ENCODE measurements around the gene CNPPD1.

The CNPPD1 gene

DNA sequence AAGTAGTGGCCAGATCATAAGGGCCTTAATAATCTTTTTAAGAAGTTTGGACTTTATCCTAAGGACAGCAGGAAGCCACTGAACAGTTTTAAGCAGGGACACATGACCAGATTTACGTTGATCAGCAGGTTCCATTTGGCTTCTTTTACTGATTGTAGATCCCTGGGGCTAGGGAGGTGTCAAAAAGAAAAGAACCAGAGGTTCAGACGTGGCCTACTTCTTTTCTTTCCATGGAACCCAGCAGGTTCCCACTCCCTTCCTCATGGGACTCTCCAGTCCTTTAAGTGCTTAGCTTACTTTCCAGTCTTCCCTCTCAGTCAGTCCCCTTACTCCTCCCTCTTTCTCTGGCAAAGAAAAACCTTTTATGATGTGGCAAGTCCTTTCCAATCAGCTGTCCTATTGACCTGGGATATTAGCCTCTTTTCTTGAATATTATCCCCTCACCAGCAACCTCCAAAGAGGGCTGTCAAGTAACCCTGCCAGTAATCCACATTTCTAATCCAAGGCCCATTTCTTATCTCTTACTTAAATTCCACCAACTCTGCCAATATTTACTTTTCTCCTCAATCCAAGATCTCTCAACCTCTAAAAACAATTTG is 49.6 kb downstream of the CNPPD1 start:
- Histone ChIP-seq H3K36me3 (replicated peaks; ENCODE audit: low read depth, low read length) (no peaks in the 10 kb centered on the region), H3K9me3 (ENCODE audit: insufficient read depth, low read length) (no peaks in the 10 kb centered on the region), H3K4me1 (ENCODE audit: low read length) (peaks cover 10% of the 10 kb centered on the region), H3K27me3 (ENCODE audit: low read depth, low read length) (no peaks in the 10 kb centered on the region), H4K20me1 (ENCODE audit: insufficient read depth, low read length) (no peaks in the 10 kb centered on the region), H3K27ac (ENCODE audit: low read length) (no peak overlapping the region), H3K79me2 (ENCODE audit: low read length) (no peaks in the 10 kb centered on the region), H2AFZ (ENCODE audit: low read depth, low read length) (no peak overlapping the region), H3K9ac (ENCODE audit: low read length) (no peak overlapping the region), H3K4me3 (ENCODE audit: low read length) (no peak overlapping the region), H3K4me2 (ENCODE audit: low read length) (no peak overlapping the region)
- TF ChIP-seq EZH2phosphoT487 (IDR thresholded peaks at IDR 0.05; ENCODE audit: low read depth): no peak

DNA sequence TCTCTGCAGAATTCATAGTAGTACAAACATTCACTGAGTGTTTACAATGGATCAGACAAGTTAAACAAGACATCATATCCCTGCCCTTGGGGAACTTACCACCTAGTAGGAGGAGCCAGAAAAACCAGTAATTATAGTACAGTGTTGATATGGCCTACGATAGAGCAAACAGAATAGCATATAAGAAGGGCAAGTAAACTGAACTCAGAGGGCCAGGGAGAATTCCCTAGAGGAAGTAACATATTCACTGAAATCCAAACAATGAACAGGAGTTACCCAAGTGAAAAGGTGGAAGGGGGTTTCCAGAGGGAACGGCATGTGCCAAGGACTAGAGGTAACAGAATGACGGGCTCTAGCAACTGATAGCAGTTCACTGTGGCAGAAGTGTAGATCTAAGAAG is 50.2 kb downstream of the CNPPD1 start:
- H3K27ac ChIP-seq (ENCODE audit: low read length): no peak overlapping the region
- no peak overlapping the region for H3K9ac ChIP-seq (ENCODE audit: low read length)
- no peak overlapping the region for H3K4me2 ChIP-seq (ENCODE audit: low read length)

DNA sequence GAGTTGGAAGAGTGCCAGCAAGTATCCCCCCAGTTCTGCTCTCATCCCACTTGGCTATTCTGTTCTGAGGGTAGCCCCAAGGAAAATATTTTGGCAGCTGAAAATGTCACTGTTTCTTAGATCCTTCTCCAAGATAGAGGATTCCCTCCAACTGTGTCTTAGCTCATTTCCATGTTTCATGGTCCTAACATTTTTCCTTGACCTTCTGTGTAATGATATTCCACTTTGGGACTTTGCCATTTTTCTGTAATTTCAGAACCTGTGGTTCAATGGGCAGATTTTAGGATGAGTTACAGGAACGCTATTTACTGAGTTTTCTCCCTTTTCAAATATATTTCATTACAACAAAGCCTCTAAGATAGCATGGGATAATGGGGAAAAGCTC is 50.8 kb downstream of the CNPPD1 start:
- no peak overlapping the region for H3K9ac ChIP-seq (ENCODE audit: low read length)
- H3K27ac ChIP-seq (ENCODE audit: low read length): no peak overlapping the region
- H3K9me3 ChIP-seq (ENCODE audit: insufficient read depth, low read length): no peaks in the 10 kb centered on the region
- no peak overlapping the region for H3K4me2 ChIP-seq (ENCODE audit: low read length)
- peaks cover 10% of the 10 kb centered on the region for H3K4me1 ChIP-seq (ENCODE audit: low read length)
- H3K36me3 ChIP-seq (replicated peaks; ENCODE audit: low read depth, low read length): no peaks in the 10 kb centered on the region
- H3K79me2 ChIP-seq (ENCODE audit: low read length): no peaks in the 10 kb centered on the region
- no peak overlapping the region for H2AFZ ChIP-seq (ENCODE audit: low read depth, low read length)
- no peak overlapping the region for H3K4me3 ChIP-seq (ENCODE audit: low read length)
- TF ChIP-seq EZH2phosphoT487 (IDR thresholded peaks at IDR 0.05; ENCODE audit: low read depth): no peak
- TF ChIP-seq, protein P1, sequence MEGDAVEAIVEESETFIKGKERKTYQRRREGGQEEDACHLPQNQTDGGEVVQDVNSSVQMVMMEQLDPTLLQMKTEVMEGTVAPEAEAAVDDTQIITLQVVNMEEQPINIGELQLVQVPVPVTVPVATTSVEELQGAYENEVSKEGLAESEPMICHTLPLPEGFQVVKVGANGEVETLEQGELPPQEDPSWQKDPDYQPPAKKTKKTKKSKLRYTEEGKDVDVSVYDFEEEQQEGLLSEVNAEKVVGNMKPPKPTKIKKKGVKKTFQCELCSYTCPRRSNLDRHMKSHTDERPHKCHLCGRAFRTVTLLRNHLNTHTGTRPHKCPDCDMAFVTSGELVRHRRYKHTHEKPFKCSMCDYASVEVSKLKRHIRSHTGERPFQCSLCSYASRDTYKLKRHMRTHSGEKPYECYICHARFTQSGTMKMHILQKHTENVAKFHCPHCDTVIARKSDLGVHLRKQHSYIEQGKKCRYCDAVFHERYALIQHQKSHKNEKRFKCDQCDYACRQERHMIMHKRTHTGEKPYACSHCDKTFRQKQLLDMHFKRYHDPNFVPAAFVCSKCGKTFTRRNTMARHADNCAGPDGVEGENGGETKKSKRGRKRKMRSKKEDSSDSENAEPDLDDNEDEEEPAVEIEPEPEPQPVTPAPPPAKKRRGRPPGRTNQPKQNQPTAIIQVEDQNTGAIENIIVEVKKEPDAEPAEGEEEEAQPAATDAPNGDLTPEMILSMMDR (IDR thresholded peaks at IDR 0.05; ENCODE audit: low read depth, low read length): no peak
- H3K27me3 ChIP-seq (ENCODE audit: low read depth, low read length): no peaks in the 10 kb centered on the region
- no peaks in the 10 kb centered on the region for H4K20me1 ChIP-seq (ENCODE audit: insufficient read depth, low read length)

More for the DNA sequence above, 50.2 kb downstream of the CNPPD1 start:
- Histone ChIP-seq H3K36me3 (replicated peaks; ENCODE audit: low read depth, low read length) (no peaks in the 10 kb centered on the region), H3K9me3 (ENCODE audit: insufficient read depth, low read length) (no peaks in the 10 kb centered on the region), H3K4me3 (ENCODE audit: low read length) (no peak overlapping the region), H2AFZ (ENCODE audit: low read depth, low read length) (no peak overlapping the region), H3K4me1 (ENCODE audit: low read length) (peaks cover 10% of the 10 kb centered on the region), H3K27me3 (ENCODE audit: low read depth, low read length) (no peaks in the 10 kb centered on the region), H4K20me1 (ENCODE audit: insufficient read depth, low read length) (no peaks in the 10 kb centered on the region), H3K79me2 (ENCODE audit: low read length) (no peaks in the 10 kb centered on the region)
- no peak for TF ChIP-seq EZH2phosphoT487 (IDR thresholded peaks at IDR 0.05; ENCODE audit: low read depth)

DNA sequence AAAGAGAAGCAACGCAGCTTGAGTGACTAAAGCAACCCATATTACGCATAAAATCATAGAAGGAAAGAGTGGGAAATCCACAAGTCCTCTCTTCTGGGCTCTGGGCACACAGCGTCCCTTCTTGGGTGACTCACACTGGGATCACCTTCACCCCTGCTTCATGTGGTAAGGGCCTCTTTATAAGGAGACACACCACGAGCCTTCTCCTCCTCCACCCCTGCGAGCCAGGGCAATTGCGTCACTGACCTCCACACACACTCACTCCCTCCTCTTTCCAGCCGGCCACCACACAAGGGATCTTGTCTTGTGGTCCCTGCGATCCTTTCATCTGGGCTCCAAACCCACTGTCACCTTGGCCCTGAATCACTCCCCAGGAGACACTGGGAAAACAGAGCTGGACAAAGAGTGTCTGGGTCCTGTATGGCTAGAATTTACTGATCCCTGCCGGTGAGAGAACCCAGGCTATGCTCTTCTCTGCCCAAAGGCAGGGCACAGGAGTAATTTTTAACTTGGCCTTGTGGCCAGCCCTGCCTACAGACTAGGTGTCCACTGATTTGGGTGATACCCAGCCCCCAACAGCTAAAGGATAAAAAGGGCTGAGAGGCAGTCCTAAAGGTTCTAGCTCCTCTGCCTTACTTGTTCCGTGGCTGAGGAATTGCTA is 51.4 kb downstream of the CNPPD1 start:
- no peaks in the 10 kb centered on the region for H3K27me3 ChIP-seq (ENCODE audit: low read depth, low read length)
- H2AFZ ChIP-seq (ENCODE audit: low read depth, low read length): no peak overlapping the region
- no peaks in the 10 kb centered on the region for H4K20me1 ChIP-seq (ENCODE audit: insufficient read depth, low read length)
- no peak overlapping the region for H3K4me3 ChIP-seq (ENCODE audit: low read length)
- no peaks in the 10 kb centered on the region for H3K36me3 ChIP-seq (replicated peaks; ENCODE audit: low read depth, low read length)
- no peak overlapping the region for H3K4me2 ChIP-seq (ENCODE audit: low read length)
- H3K9me3 ChIP-seq (ENCODE audit: insufficient read depth, low read length): no peaks in the 10 kb centered on the region
- peaks cover 10% of the 10 kb centered on the region for H3K4me1 ChIP-seq (ENCODE audit: low read length)
- H3K79me2 ChIP-seq (ENCODE audit: low read length): no peaks in the 10 kb centered on the region
- TF ChIP-seq EZH2phosphoT487 (IDR thresholded peaks at IDR 0.05; ENCODE audit: low read depth): no peak
- TF ChIP-seq, protein P1 (IDR thresholded peaks at IDR 0.05; ENCODE audit: low read depth, low read length): no peak
- no peak overlapping the region for H3K27ac ChIP-seq (ENCODE audit: low read length)
- H3K9ac ChIP-seq (ENCODE audit: low read length): no peak overlapping the region

DNA sequence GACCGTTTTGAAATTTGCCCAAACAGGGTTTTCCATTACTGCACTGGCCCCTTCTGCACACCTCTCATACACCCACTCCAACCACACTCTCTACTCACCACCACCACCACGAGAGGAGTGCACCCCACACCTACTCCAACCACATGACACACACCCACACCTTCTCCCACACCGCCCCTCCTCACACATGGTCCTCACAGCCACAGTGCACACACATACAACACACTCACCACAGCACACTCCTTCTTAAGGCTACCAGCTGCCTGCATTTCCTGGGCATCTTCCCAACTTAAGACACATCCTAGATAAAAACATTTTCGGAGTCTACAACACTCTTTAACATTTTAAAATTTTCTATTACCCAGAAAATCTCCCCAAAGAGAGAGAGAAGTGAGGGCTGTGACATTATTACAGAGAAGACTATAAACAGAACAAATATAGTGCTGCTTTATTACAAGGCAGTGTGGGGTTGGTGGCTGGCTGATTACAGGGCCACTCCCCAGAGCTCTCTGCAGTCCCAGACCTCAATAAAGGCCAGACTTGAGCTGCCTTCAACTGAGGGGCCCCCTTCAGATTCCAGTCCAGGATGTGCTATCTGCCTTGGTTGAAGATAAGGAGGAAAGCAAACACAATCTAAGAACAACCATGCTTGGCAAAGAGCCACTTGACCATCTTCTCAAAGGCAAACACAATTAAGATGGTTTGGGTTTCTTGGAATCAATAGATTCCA is 52.2 kb downstream of the CNPPD1 start:
- no peaks in the 10 kb centered on the region for H3K79me2 ChIP-seq (ENCODE audit: low read length)
- no peak overlapping the region for H3K27ac ChIP-seq (ENCODE audit: low read length)
- H3K9me3 ChIP-seq (ENCODE audit: insufficient read depth, low read length): no peaks in the 10 kb centered on the region
- no peak for TF ChIP-seq EZH2phosphoT487 (IDR thresholded peaks at IDR 0.05; ENCODE audit: low read depth)
- TF ChIP-seq, protein P1 (IDR thresholded peaks at IDR 0.05; ENCODE audit: low read depth, low read length): no peak
- no peak overlapping the region for H3K4me3 ChIP-seq (ENCODE audit: low read length)
- H3K4me1 ChIP-seq (ENCODE audit: low read length): peaks cover 10% of the 10 kb centered on the region
- H3K36me3 ChIP-seq (replicated peaks; ENCODE audit: low read depth, low read length): no peaks in the 10 kb centered on the region
- H2AFZ ChIP-seq (ENCODE audit: low read depth, low read length): no peak overlapping the region
- no peak overlapping the region for H3K9ac ChIP-seq (ENCODE audit: low read length)
- H3K27me3 ChIP-seq (ENCODE audit: low read depth, low read length): no peaks in the 10 kb centered on the region
- no peaks in the 10 kb centered on the region for H4K20me1 ChIP-seq (ENCODE audit: insufficient read depth, low read length)
- no peak overlapping the region for H3K4me2 ChIP-seq (ENCODE audit: low read length)
